B cell (primary cell): Measurements from ENCODE around the gene KLHL25. TPM values are rescaled to one million over a fixed set of nuclear protein-coding genes. Genes with fewer than 3 reads are reported as not detected.

Experiments used
- ATAC-seq: fragments of 200-7000 bp; cut with Tn5 transposase; one replicate; pipeline ENCODE4 v1.10.0; 2021; ENCODE audit warnings: low read depth, mild to moderate bottlenecking, moderate number of reproducible peaks, moderate library complexity
- CTCF ChIA-PET: fragments of 350-600 bp; sonication (Branson Sonifier 250); formaldehyde crosslinking; loops from one replicate; lab custom pipeline; 2021; ENCODE audit warnings: antibody characterized with exemption, inconsistent platforms; lab: Charles Lee
- POLR2A ChIA-PET: fragments of 350-600 bp; sonication (Branson Sonifier 250); formaldehyde crosslinking; loops from one replicate; lab custom pipeline; 2021; ENCODE audit warnings: antibody characterized with exemption; lab: Charles Lee
- DNase-seq: peaks from one replicate; pipeline ENCODE4 v3.0.0; 2013
- H2AFZ ChIP-seq: 2 replicates; pipeline ENCODE4 v1.6.1; 2012; ENCODE audit warnings: mild to moderate bottlenecking, low read depth, low read length; ENCODE audit not compliant: insufficient read depth, poor library complexity, severe bottlenecking
- H3K27ac ChIP-seq, 2 donors: 1 replicate in 1 of 2; 2 replicates in 1 of 2; pipeline ENCODE4 v1.5.1; 2012 to 2013; ENCODE audit warnings: low read length in 2 of 2, mild to moderate bottlenecking in 2 of 2, moderate library complexity in 1 of 2
- H3K27me3 ChIP-seq, 4 experiments: fragments of 200-600 bp in 1 of 4; sonication (generic) in 1 of 4; replicated peaks in 1 of 4; 1 replicate in 2 of 4; 2 replicates in 2 of 4; pipeline versions ENCODE4 v1.6.1 to v1.7.0; 2013 to 2016; ENCODE audit warnings: low read length in 3 of 4, mild to moderate bottlenecking in 2 of 4, mixed read lengths in 1 of 4, moderate library complexity in 1 of 4; ENCODE audit not compliant: insufficient read depth in 4 of 4, control insufficient read depth in 3 of 4; ENCODE audit errors: control extremely low read depth in 1 of 4
- H3K36me3 ChIP-seq, 2 experiments: replicated peaks in 1 of 2; 1 replicate in 1 of 2; 2 replicates in 1 of 2; pipeline versions ENCODE4 v1.6.1 to v1.7.1; 2013; ENCODE audit warnings: low read length in 1 of 2; ENCODE audit not compliant: insufficient read depth in 2 of 2, control insufficient read depth in 1 of 2; ENCODE audit errors: control extremely low read depth in 1 of 2, extremely low read depth in 1 of 2
- H3K4me1 ChIP-seq, 2 donors: fragments of 200-600 bp in 1 of 2; sonication (generic) in 1 of 2; 1 replicate in 1 of 2; 2 replicates in 1 of 2; pipeline versions ENCODE4 v1.5.1 to v1.6.1; 2013 to 2017; ENCODE audit warnings: low read length in 2 of 2; ENCODE audit not compliant: control insufficient read depth in 2 of 2, insufficient read depth in 2 of 2
- H3K4me2 ChIP-seq: replicated peaks from 2 replicates; pipeline ENCODE3; 2012; ENCODE audit warnings: mild to moderate bottlenecking, low read depth, low read length; ENCODE audit not compliant: poor library complexity, severe bottlenecking
- H3K4me3 ChIP-seq, 5 experiments: fragments of 200-600 bp in 1 of 5; sonication (generic) in 1 of 5; 1 replicate in 3 of 5; 2 replicates in 2 of 5; pipeline versions ENCODE4 v1.5.1 to v1.7.0; 2011 to 2016; ENCODE audit warnings: low read length in 4 of 5, mild to moderate bottlenecking in 4 of 5, low read depth in 2 of 5, control low read depth in 1 of 5, moderate library complexity in 1 of 5; ENCODE audit not compliant: insufficient read depth in 1 of 5; ENCODE audit errors: control extremely low read depth in 1 of 5, extremely low read depth in 1 of 5
- H3K79me2 ChIP-seq: fragments of 200-600 bp; sonication (generic); one replicate; pipeline ENCODE4 v1.6.0; 2016; ENCODE audit warnings: low read length; ENCODE audit not compliant: control insufficient read depth, insufficient read depth
- H3K9ac ChIP-seq: fragments of 200-600 bp; sonication (generic); 2 replicates; pipeline ENCODE4 v1.6.1; 2017; ENCODE audit warnings: mild to moderate bottlenecking, low read length, moderate library complexity
- H3K9me3 ChIP-seq, 3 donors: one replicate each; pipeline versions ENCODE4 v1.6.1 to v1.7.1; 2013; ENCODE audit warnings: low read length in 2 of 3; ENCODE audit not compliant: control insufficient read depth in 2 of 3, insufficient read depth in 1 of 3; ENCODE audit errors: control extremely low read depth in 1 of 3
- H4K20me1 ChIP-seq: 2 replicates; pipeline ENCODE4 v1.6.0; 2012; ENCODE audit warnings: mild to moderate bottlenecking, low read length; ENCODE audit not compliant: insufficient read depth, control insufficient read depth, poor library complexity, severe bottlenecking
- H3K27ac Mint-ChIP-seq: one replicate; pipeline ENCODE4 v1.8.0; 2021; ENCODE audit warnings: mixed read lengths
- H3K27me3 Mint-ChIP-seq: one replicate; pipeline ENCODE4 v1.8.0; 2021; ENCODE audit warnings: mixed read lengths
- H3K4me1 Mint-ChIP-seq: one replicate; pipeline ENCODE4 v1.8.0; 2021; ENCODE audit warnings: mixed read lengths
- H3K4me3 Mint-ChIP-seq: one replicate; pipeline ENCODE4 v1.8.0; 2021; ENCODE audit warnings: mixed read lengths
- H3K9me3 Mint-ChIP-seq: one replicate; pipeline ENCODE4 v1.8.0; 2022; ENCODE audit warnings: mixed read lengths; ENCODE audit not compliant: insufficient read depth
- CTCF ChIP-seq: fragments of 200-600 bp; IDR thresholded peaks from one replicate; pipeline ENCODE4 v1.8.0; 2022; ENCODE audit warnings: antibody characterized with exemption, mild to moderate bottlenecking
- EZH2 ChIP-seq: IDR thresholded peaks from 2 replicates; pipeline ENCODE4 v1.6.1; 2012; ENCODE audit warnings: borderline replicate concordance, low read depth, mild to moderate bottlenecking, moderate library complexity, low read length; ENCODE audit not compliant: insufficient read depth, poor library complexity, severe bottlenecking
- WGBS: methylation state at CpG from one replicate; pipeline ENCODE4 v1.1.5; 2013; ENCODE audit warnings: missing lambda C conversion rate; ENCODE audit not compliant: insufficient coverage; 5-methylcytosine and 5-hydroxymethylcytosine counted together
- intact Hi-C: fragments of 100-400 bp; cut with micrococcal nuclease; formaldehyde crosslinking; loops from one replicate; pipeline ENCODE4 v1.10.0; 2022
- polyA plus RNA-seq: library from polyadenylated mRNA; depleted of rRNA; stranded (reverse); fragments of >200 nt; gene quantifications from 2 replicates; pipeline ENCODE4 v1.2.3, GENCODE V29; 2012
- total RNA-seq, 2 donors: library from RNA; stranded (reverse); fragments of 120-200 nt in 1 of 2; gene quantifications; 1 replicate in 1 of 2; 2 replicates in 1 of 2; pipeline versions ENCODE4 v1.2.3 to v1.2.4, GENCODE V29; 2013 to 2022

Gene KLHL25
- total and polyA plus RNA-seq, 2 donors (not counting 1 experiment from before 2014, with no cell fraction given), result 1.1 to 3.3 TPM

- H3K27ac ChIP-seq, result no peak overlapping the region
- POLR2A ChIA-PET, result no interaction called here
- H3K9me3 ChIP-seq, result no peaks in the 10 kb centered on the region
- no peaks in the 10 kb centered on the region for H3K4me1 ChIP-seq
- Mint-ChIP-seq H3K27ac (no peak overlapping the region), H3K4me1 (no peaks in the 10 kb centered on the region), H3K27me3 (no peaks in the 10 kb centered on the region), H3K4me3 (no peak overlapping the region), H3K9me3 (no peaks in the 10 kb centered on the region)
- no peaks in the 10 kb centered on the region for H3K36me3 ChIP-seq
- CTCF ChIA-PET, result no interaction called here
- intact Hi-C loops, result no loop called here
- no peak for ATAC-seq
- no peak overlapping the region for H3K9ac ChIP-seq
- over 99% methylated on average over 10 of the region's 10 CpGs for WGBS
- no peaks in the 10 kb centered on the region for H4K20me1 ChIP-seq
- H3K27me3 ChIP-seq, result no peaks in the 10 kb centered on the region
- no peak overlapping the region for H2AFZ ChIP-seq
- no peak overlapping the region for H3K4me3 ChIP-seq
- no peak overlapping the region for H3K4me2 ChIP-seq
- DNase-seq, result no peak
- no peak for TF ChIP-seq EZH2
- TF ChIP-seq CTCF, result no peak
- peaks cover 6% of the 10 kb centered on the region for H3K79me2 ChIP-seq
Measured at GRCh38 chr15:85773970-85774369, 20.8 kb downstream of the KLHL25 start.

GRCh38 chr15:85773249-85773648 is 21.5 kb downstream of the KLHL25 start:
- H3K27me3 Mint-ChIP-seq, result no peaks in the 10 kb centered on the region
- 89% methylated on average over 8 of the region's 12 CpGs for WGBS
- H3K4me3 ChIP-seq, result no peak overlapping the region
- intact Hi-C loops, result no loop called here
- DNase-seq, result no peak
- no peak overlapping the region for H3K4me3 Mint-ChIP-seq
- H3K9ac ChIP-seq, result no peak overlapping the region
- H3K4me1 Mint-ChIP-seq, result no peaks in the 10 kb centered on the region
- peaks cover 6% of the 10 kb centered on the region for H3K79me2 ChIP-seq
- no peaks in the 10 kb centered on the region for H3K9me3 Mint-ChIP-seq
- no peak for ATAC-seq
- no peaks in the 10 kb centered on the region for H3K27me3 ChIP-seq
- POLR2A ChIA-PET, result no interaction called here
- no peak overlapping the region for H3K27ac ChIP-seq
- H3K9me3 ChIP-seq, result peaks cover 0 to 2% (median 0%) of the 10 kb centered on the region in 3 donors
- TF ChIP-seq CTCF (no peak), EZH2 (no peak)
- no peaks in the 10 kb centered on the region for H3K4me1 ChIP-seq
- no peaks in the 10 kb centered on the region for H4K20me1 ChIP-seq
- no peak overlapping the region for H3K27ac Mint-ChIP-seq
- no peak overlapping the region for H2AFZ ChIP-seq
- CTCF ChIA-PET, result no interaction called here
- H3K36me3 ChIP-seq, result no peaks in the 10 kb centered on the region
- no peak overlapping the region for H3K4me2 ChIP-seq
